B cell (primary cell): ENCODE measurements around the gene SLC26A1.

ENCODE experiments used
- EZH2 ChIP-seq: IDR thresholded peaks from 2 replicates; pipeline ENCODE4 v1.6.1; 2012; ENCODE audit warnings: borderline replicate concordance, low read depth, mild to moderate bottlenecking, moderate library complexity, low read length; ENCODE audit not compliant: insufficient read depth, poor library complexity, severe bottlenecking
- TF ChIP-seq, protein P1 (sequence below): fragments of 200-600 bp; IDR thresholded peaks from one replicate; pipeline ENCODE4 v1.8.0; 2022; ENCODE audit warnings: antibody characterized with exemption, mild to moderate bottlenecking

DNA sequence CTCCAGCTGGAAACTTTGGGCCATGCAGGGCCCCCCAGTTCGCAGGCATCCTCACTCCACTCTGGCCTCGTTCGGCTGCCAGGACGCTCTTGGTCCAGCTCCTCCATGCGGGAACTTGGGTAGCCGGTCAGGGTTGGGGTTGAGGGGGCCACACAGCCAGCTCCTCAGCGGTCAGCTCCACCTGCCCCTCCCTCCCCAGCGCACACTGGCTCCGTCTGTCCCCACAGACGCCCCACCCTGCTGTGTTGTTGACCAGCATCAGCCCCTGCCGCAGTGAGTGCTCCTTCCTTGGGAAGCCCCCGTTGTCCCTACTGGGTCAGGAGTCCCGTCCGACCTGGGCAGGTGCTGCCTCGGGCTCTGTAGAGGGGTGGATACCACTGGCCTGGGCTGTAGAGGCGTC lies 24.0 kb upstream of the SLC26A1 start:
- TF ChIP-seq EZH2, result no peak
- TF ChIP-seq, protein P1, sequence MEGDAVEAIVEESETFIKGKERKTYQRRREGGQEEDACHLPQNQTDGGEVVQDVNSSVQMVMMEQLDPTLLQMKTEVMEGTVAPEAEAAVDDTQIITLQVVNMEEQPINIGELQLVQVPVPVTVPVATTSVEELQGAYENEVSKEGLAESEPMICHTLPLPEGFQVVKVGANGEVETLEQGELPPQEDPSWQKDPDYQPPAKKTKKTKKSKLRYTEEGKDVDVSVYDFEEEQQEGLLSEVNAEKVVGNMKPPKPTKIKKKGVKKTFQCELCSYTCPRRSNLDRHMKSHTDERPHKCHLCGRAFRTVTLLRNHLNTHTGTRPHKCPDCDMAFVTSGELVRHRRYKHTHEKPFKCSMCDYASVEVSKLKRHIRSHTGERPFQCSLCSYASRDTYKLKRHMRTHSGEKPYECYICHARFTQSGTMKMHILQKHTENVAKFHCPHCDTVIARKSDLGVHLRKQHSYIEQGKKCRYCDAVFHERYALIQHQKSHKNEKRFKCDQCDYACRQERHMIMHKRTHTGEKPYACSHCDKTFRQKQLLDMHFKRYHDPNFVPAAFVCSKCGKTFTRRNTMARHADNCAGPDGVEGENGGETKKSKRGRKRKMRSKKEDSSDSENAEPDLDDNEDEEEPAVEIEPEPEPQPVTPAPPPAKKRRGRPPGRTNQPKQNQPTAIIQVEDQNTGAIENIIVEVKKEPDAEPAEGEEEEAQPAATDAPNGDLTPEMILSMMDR, result no peak
